Esophagus muscularis mucosa (tissue), 3 donors: ENCODE data around the gene CCDC83.
"Not testable (repeated sequence)": the region's sequence is repeated elsewhere in the genome, so short reads cannot be mapped to it uniquely, and the experiment has no call there.

Experiments used
- POLR2A ChIP-seq: fragments of 450-650 bp; IDR thresholded peaks from one replicate; pipeline ENCODE4 v1.6.1; 2017; ENCODE audit warnings: antibody characterized with exemption, moderate library complexity, mild to moderate bottlenecking, low read depth
- POLR2AphosphoS5 ChIP-seq, 2 donors: sonication (generic); formaldehyde crosslinking; IDR thresholded peaks; one replicate each; pipeline ENCODE4 v1.6.1; 2017; ENCODE audit warnings: antibody characterized with exemption in 2 of 2
- TF ChIP-seq, protein P1 (sequence below), 3 experiments: fragments of 200-600 bp in 2 of 3; fragments of 450-650 bp in 1 of 3; sonication (generic) in 2 of 3; IDR thresholded peaks; one replicate each; pipeline ENCODE4 v1.5.1; 2017 to 2019; ENCODE audit warnings: antibody characterized with exemption in 3 of 3, mild to moderate bottlenecking in 2 of 3, moderate library complexity in 1 of 3

DNA sequence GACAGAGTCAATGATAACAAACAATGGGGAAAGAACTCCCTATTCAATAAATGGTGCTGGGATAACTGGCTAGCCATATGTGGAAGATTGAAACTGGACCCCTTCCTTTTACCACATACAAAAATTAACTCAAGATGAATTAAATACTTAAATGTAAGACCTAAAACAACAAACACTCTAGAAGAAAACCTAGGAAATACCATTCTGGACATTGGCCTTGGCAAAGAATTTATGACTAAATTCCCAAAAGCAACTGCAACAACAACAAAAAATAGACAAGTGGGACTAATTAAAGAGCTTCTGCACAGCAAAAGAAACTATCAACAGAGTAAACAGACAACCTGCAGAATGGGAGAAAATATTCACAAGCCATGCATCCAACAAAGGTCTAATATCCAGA, 4.4 kb downstream of the CCDC83 start:
- TF ChIP-seq, protein P1, sequence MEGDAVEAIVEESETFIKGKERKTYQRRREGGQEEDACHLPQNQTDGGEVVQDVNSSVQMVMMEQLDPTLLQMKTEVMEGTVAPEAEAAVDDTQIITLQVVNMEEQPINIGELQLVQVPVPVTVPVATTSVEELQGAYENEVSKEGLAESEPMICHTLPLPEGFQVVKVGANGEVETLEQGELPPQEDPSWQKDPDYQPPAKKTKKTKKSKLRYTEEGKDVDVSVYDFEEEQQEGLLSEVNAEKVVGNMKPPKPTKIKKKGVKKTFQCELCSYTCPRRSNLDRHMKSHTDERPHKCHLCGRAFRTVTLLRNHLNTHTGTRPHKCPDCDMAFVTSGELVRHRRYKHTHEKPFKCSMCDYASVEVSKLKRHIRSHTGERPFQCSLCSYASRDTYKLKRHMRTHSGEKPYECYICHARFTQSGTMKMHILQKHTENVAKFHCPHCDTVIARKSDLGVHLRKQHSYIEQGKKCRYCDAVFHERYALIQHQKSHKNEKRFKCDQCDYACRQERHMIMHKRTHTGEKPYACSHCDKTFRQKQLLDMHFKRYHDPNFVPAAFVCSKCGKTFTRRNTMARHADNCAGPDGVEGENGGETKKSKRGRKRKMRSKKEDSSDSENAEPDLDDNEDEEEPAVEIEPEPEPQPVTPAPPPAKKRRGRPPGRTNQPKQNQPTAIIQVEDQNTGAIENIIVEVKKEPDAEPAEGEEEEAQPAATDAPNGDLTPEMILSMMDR (IDR thresholded peaks at IDR 0.05), result not testable (repeated sequence)
- not testable (repeated sequence) for TF ChIP-seq POLR2A; POLR2AphosphoS5 (IDR thresholded peaks at IDR 0.05)
